Ovary (tissue), 3 donors: ENCODE measurements around the gene IFRD2.

ENCODE experiments used
- EP300 ChIP-seq: sonication (generic); formaldehyde crosslinking; IDR thresholded peaks from one replicate; pipeline ENCODE4 v1.6.1; 2017; ENCODE audit warnings: antibody characterized with exemption
- POLR2A ChIP-seq: fragments of 450-650 bp; IDR thresholded peaks from one replicate; pipeline ENCODE4 v1.6.1; 2017; ENCODE audit warnings: antibody characterized with exemption, mild to moderate bottlenecking, moderate library complexity
- TF ChIP-seq, protein P1 (sequence below), 3 donors: fragments of 450-650 bp in 2 of 3; fragments of 200-600 bp in 1 of 3; IDR thresholded peaks; one replicate each; pipeline versions ENCODE4 v1.5.1 to v1.8.0; 2016 to 2022; ENCODE audit warnings: antibody characterized with exemption in 3 of 3, mild to moderate bottlenecking in 1 of 3
- donor health status: DM: no; HTN: no; CAD: no.

GRCh38 chr3:50265571-50265970, 26.7 kb downstream of the IFRD2 start:
- TF ChIP-seq POLR2A (no peak), EP300 (no peak)
- TF ChIP-seq, protein P1, sequence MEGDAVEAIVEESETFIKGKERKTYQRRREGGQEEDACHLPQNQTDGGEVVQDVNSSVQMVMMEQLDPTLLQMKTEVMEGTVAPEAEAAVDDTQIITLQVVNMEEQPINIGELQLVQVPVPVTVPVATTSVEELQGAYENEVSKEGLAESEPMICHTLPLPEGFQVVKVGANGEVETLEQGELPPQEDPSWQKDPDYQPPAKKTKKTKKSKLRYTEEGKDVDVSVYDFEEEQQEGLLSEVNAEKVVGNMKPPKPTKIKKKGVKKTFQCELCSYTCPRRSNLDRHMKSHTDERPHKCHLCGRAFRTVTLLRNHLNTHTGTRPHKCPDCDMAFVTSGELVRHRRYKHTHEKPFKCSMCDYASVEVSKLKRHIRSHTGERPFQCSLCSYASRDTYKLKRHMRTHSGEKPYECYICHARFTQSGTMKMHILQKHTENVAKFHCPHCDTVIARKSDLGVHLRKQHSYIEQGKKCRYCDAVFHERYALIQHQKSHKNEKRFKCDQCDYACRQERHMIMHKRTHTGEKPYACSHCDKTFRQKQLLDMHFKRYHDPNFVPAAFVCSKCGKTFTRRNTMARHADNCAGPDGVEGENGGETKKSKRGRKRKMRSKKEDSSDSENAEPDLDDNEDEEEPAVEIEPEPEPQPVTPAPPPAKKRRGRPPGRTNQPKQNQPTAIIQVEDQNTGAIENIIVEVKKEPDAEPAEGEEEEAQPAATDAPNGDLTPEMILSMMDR (IDR thresholded peaks at IDR 0.05) = no peak
